ENCODE results near the gene USP19. TPM values are rescaled to one million over a fixed set of nuclear protein-coding genes. Genes with fewer than 3 reads are reported as not detected.

The USP19 gene
- total and polyA plus RNA-seq, 2 donors (not counting 1 experiment from before 2014, with no cell fraction given) = 73.5 to 87.3 TPM

DNA sequence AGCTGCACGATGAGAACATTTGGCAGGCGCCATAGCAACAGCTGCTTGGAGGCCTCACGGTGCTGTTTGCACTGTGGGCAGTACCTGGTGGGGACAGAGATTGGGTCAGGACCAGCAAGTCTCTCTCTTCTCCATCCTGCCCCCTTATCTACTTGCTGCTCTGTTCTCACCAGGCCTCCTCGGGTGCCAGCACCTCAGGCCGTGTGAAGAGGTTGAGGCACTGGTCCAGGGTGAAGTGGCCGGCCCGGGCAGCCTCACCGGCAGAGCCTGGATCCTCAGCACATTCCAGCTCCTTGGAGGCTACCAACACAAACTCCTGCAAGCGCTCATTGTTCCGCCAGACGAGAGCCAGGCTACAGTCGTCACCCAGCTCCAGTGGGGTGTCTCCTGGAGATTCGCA lies 9.8 kb downstream of the USP19 start:
- DNase-seq (no peak), ATAC-seq (ENCODE audit: low read depth) (no peak)
- Histone ChIP-seq H3K9ac (ENCODE audit: low read length) (no peak overlapping the region), H3K4me3 (ENCODE audit: control extremely low read depth in 1 of 5, extremely low read depth in 1 of 5, insufficient read depth in 1 of 5, low read depth in 2 of 5, low read length in 4 of 5) (no peak overlapping the region), H4K20me1 (ENCODE audit: control insufficient read depth, insufficient read depth, low read length, poor library complexity, severe bottlenecking) (peaks cover 5% of the 10 kb centered on the region), H3K27ac (ENCODE audit: low read length in 2 of 2) (no peak overlapping the region), H3K79me2 (ENCODE audit: control insufficient read depth, insufficient read depth, low read length) (peaks cover 14% of the 10 kb centered on the region), H3K4me1 (ENCODE audit: control insufficient read depth in 2 of 2, insufficient read depth in 2 of 2, low read length in 2 of 2) (no peaks in the 10 kb centered on the region), H3K36me3 (replicated peaks in 1 of 2; ENCODE audit: control extremely low read depth in 1 of 2, control insufficient read depth in 1 of 2, extremely low read depth in 1 of 2, insufficient read depth in 2 of 2, low read length in 1 of 2) (peaks cover 0 to 71% of the 10 kb centered on the region in 2 experiments), H3K9me3 (ENCODE audit: control extremely low read depth in 1 of 3, control insufficient read depth in 2 of 3, insufficient read depth in 1 of 3, low read length in 2 of 3) (no peaks in the 10 kb centered on the region), H3K27me3 (replicated peaks in 1 of 4; ENCODE audit: control extremely low read depth in 1 of 4, control insufficient read depth in 3 of 4, insufficient read depth in 4 of 4, low read length in 3 of 4) (no peaks in the 10 kb centered on the region), H2AFZ (ENCODE audit: insufficient read depth, low read depth, low read length, poor library complexity, severe bottlenecking) (no peak overlapping the region), H3K4me2 (replicated peaks; ENCODE audit: low read depth, low read length, poor library complexity, severe bottlenecking) (no peak overlapping the region)
- no peak overlapping the region for H3K4me3 Mint-ChIP-seq
- H3K27me3 Mint-ChIP-seq = no peaks in the 10 kb centered on the region
- intact Hi-C loops (cut with micrococcal nuclease) = no loop called here
- WGBS (ENCODE audit: insufficient coverage) = 97% methylated on average over 8 of the region's 13 CpGs
- ChIA-PET CTCF (no interaction called here), POLR2A (no interaction called here)
- peaks cover 2% of the 10 kb centered on the region for H3K4me1 Mint-ChIP-seq
- no peaks in the 10 kb centered on the region for H3K9me3 Mint-ChIP-seq (ENCODE audit: insufficient read depth)
- H3K27ac Mint-ChIP-seq = no peak overlapping the region
- TF ChIP-seq, protein P1, sequence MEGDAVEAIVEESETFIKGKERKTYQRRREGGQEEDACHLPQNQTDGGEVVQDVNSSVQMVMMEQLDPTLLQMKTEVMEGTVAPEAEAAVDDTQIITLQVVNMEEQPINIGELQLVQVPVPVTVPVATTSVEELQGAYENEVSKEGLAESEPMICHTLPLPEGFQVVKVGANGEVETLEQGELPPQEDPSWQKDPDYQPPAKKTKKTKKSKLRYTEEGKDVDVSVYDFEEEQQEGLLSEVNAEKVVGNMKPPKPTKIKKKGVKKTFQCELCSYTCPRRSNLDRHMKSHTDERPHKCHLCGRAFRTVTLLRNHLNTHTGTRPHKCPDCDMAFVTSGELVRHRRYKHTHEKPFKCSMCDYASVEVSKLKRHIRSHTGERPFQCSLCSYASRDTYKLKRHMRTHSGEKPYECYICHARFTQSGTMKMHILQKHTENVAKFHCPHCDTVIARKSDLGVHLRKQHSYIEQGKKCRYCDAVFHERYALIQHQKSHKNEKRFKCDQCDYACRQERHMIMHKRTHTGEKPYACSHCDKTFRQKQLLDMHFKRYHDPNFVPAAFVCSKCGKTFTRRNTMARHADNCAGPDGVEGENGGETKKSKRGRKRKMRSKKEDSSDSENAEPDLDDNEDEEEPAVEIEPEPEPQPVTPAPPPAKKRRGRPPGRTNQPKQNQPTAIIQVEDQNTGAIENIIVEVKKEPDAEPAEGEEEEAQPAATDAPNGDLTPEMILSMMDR (IDR thresholded peaks at IDR 0.05) = no peak
- TF ChIP-seq EZH2 (IDR thresholded peaks at IDR 0.05; ENCODE audit: borderline replicate concordance, insufficient read depth, low read depth, low read length, poor library complexity, severe bottlenecking) = no peak

- Histone ChIP-seq H2AFZ (ENCODE audit: insufficient read depth, low read depth, low read length, poor library complexity, severe bottlenecking) (no peak overlapping the region), H3K4me3 (ENCODE audit: control extremely low read depth in 1 of 5, extremely low read depth in 1 of 5, insufficient read depth in 1 of 5, low read depth in 2 of 5, low read length in 4 of 5) (no peak overlapping the region), H3K27me3 (replicated peaks in 1 of 4; ENCODE audit: control extremely low read depth in 1 of 4, control insufficient read depth in 3 of 4, insufficient read depth in 4 of 4, low read length in 3 of 4) (no peaks in the 10 kb centered on the region), H3K36me3 (replicated peaks in 1 of 2; ENCODE audit: control extremely low read depth in 1 of 2, control insufficient read depth in 1 of 2, extremely low read depth in 1 of 2, insufficient read depth in 2 of 2, low read length in 1 of 2) (peaks cover 0 to 48% of the 10 kb centered on the region in 2 experiments), H3K9me3 (ENCODE audit: control extremely low read depth in 1 of 3, control insufficient read depth in 2 of 3, insufficient read depth in 1 of 3, low read length in 2 of 3) (no peaks in the 10 kb centered on the region), H3K4me2 (replicated peaks; ENCODE audit: low read depth, low read length, poor library complexity, severe bottlenecking) (no peak overlapping the region), H3K79me2 (ENCODE audit: control insufficient read depth, insufficient read depth, low read length) (peaks cover 18% of the 10 kb centered on the region), H3K27ac (ENCODE audit: low read length in 2 of 2) (no peak overlapping the region), H4K20me1 (ENCODE audit: control insufficient read depth, insufficient read depth, low read length, poor library complexity, severe bottlenecking) (no peaks in the 10 kb centered on the region), H3K4me1 (ENCODE audit: control insufficient read depth in 2 of 2, insufficient read depth in 2 of 2, low read length in 2 of 2) (peaks cover 11 to 14% of the 10 kb centered on the region in 2 donors), H3K9ac (ENCODE audit: low read length) (no peak overlapping the region)
- no peak for TF ChIP-seq EZH2 (IDR thresholded peaks at IDR 0.05; ENCODE audit: borderline replicate concordance, insufficient read depth, low read depth, low read length, poor library complexity, severe bottlenecking)
- TF ChIP-seq, protein P1 (IDR thresholded peaks at IDR 0.05) = no peak
- no peak for DNase-seq
- ChIA-PET POLR2A (no interaction called here), CTCF (no interaction called here)
- ATAC-seq (ENCODE audit: low read depth) = no peak
- intact Hi-C loops (cut with micrococcal nuclease) = no loop called here
- Mint-ChIP-seq H3K27ac (no peak overlapping the region), H3K4me1 (peaks cover 25% of the 10 kb centered on the region), H3K27me3 (no peaks in the 10 kb centered on the region), H3K4me3 (no peak overlapping the region), H3K9me3 (ENCODE audit: insufficient read depth) (no peaks in the 10 kb centered on the region)
- 92% methylated on average over 13 of the region's 14 CpGs for WGBS (ENCODE audit: insufficient coverage)
Observed at GRCh38 chr3:49108346-49108745, 12.3 kb downstream of the USP19 start.
